ENCODE data around the gene SMIM13.

GRCh38 chr6:11166948-11167347 lies 73.3 kb downstream of the SMIM13 start:
- TF ChIP-seq, protein P1, sequence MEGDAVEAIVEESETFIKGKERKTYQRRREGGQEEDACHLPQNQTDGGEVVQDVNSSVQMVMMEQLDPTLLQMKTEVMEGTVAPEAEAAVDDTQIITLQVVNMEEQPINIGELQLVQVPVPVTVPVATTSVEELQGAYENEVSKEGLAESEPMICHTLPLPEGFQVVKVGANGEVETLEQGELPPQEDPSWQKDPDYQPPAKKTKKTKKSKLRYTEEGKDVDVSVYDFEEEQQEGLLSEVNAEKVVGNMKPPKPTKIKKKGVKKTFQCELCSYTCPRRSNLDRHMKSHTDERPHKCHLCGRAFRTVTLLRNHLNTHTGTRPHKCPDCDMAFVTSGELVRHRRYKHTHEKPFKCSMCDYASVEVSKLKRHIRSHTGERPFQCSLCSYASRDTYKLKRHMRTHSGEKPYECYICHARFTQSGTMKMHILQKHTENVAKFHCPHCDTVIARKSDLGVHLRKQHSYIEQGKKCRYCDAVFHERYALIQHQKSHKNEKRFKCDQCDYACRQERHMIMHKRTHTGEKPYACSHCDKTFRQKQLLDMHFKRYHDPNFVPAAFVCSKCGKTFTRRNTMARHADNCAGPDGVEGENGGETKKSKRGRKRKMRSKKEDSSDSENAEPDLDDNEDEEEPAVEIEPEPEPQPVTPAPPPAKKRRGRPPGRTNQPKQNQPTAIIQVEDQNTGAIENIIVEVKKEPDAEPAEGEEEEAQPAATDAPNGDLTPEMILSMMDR (IDR thresholded peaks at IDR 0.05; ENCODE audit: low read depth, low read length): no peak
- no peak for TF ChIP-seq EZH2phosphoT487 (IDR thresholded peaks at IDR 0.05; ENCODE audit: low read depth)
